ENCODE measurements around the gene DLX6. TPM values are rescaled to one million over a fixed set of nuclear protein-coding genes. Genes with fewer than 3 reads are reported as not detected.

The DLX6 gene
- 0.12 TPM in 1 of 5 replicates, not detected in the others for total RNA-seq (2022; extraction: Qiagen RNA extraction)

DNA sequence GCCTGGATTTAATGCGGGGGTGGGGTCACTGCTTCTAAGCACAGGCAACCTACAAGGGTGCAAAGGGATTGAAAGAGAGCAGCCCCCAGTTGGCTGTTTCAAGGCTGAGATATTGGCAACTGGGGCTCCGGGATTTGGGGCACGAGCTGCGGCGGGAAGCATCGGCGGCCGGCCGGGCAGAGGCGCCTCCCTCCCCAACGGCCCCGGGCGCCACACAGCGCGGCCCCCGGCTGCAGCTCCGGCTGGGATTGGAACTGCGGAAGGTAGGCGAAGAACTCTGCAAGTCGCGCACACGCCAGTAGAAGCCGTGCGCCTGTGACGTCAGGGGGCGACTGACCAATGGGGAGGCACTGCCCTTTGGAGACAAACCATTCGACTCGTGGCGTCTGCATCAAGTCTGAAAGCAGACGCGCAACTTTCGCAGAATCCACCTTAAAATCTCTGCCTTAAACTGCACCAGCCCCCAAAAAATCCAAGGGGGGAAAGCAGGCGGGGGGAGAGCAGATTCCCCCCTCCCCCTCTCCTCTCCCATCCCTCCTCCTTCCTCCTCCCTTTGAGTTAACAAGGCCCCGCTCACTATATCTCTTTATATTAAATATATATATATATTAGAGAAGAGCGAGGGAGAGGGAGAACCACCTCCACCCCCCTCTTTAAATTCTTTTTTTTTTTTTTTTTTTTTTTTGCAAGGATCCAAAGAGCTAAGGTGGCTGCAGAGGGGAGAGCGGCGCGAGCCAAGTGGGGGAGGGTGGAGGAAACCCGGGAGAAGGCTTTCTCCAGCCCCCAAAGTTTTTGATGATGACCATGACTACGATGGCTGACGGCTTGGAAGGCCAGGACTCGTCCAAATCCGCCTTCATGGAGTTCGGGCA is at the start of gene DLX6:
TSS of gene DLX6 (plus strand) at position 371 of the 872 bp plus-strand sequence. CDS start at position 796, 425 bp downstream.

DNA sequence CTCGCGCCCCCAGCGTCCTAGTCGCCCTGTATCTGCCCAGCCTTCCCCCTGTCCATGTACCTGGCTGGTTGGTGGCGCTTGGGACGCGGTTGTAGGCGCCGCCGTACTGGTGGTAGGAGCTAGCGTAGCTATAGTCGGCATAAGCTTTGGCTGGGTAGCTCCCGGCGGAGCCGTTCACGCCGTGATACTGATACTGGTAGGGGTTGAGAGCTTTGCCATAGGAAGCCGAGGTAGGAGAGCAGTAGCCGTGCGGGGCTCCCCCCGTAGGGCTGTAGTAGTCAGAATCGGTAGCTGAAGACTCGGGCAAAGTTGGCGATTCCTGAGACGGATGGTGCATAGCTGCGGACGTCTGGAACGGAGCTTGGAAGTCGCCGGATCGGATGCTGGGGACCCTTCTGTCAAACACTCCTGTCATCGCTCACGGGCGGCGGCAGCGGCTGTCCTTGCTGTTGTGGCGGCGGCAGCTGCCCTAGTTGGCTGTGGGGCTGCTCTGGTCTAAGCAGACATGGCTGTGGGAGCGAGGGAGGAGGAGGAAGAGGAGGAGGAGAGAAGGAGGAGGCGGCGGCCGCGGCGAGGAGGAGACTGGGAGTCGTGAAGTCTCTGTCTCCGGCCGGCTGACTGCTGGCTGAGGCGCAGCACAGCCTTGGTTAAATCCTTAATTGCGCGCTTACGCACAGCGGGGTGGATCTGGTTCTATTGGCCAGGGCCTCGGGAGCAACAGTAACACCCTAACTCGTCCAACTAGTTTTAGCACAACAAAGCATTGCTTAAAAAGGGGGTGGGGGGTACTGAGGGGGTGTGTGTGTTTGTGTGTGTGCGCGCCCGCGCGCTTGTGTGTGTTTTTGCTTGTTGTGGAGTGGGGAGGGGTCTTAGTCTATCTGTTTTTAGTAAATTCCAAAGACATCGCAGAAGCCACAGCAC is 19.1 kb downstream of the DLX6 start, which contains the start of gene DLX5:
TSS of gene DLX5 (minus strand) at position 623 of the 921 bp plus-strand sequence. CDS start at position 415, 208 bp downstream.

Other genes with a start within 250 kb of the DLX6 start
- gene DLX5, start 19.3 kb downstream of the DLX6 start, total RNA-seq (2022; extraction: Qiagen RNA extraction): not detected in 5 replicates
- 20.5 to 42.5 TPM (median 21.2 TPM) in 5 replicates for gene SDHAF3, start 112.1 kb downstream of the DLX6 start, total RNA-seq (2022; extraction: Qiagen RNA extraction)